OCI-LY7 (cell line): ENCODE measurements around the gene MKNK1. TPM values are rescaled to one million over a fixed set of nuclear protein-coding genes. Genes with fewer than 3 reads are reported as not detected.

Experiments used
- BruUV-seq: library from RNA; stranded (reverse); fragments of 400-500 nt; replicated peaks from 2 replicates; lab custom pipeline; 2021; lab: Mats Ljungman, UMichigan
- CTCF ChIA-PET: fragments of 300-600 bp; sonication (Branson Sonifier 250); formaldehyde crosslinking; loops from one replicate; lab custom pipeline; 2022; ENCODE audit warnings: antibody characterized with exemption; ENCODE audit not compliant: unreplicated experiment; lab: Charles Lee
- POLR2A ChIA-PET: fragments of 300-600 bp; sonication (Branson Sonifier 250); formaldehyde crosslinking; loops from one replicate; lab custom pipeline; 2022; ENCODE audit warnings: antibody characterized with exemption; lab: Charles Lee
- DNase-seq: peaks from one replicate; pipeline ENCODE4 v3.0.0-alpha.2; 2015; ENCODE audit warnings: low spot score
- H2AFZ ChIP-seq: fragments of 200-600 bp; sonication (generic), shearing (Covaris generic); 2 replicates; pipeline ENCODE4 v1.6.1; 2014; ENCODE audit warnings: mild to moderate bottlenecking, antibody characterized with exemption, low read length, moderate library complexity
- H3K27ac ChIP-seq: fragments of 200-600 bp; sonication (generic); 2 replicates; pipeline ENCODE4 v1.5.1; 2014; ENCODE audit warnings: mixed run types, low read depth, mild to moderate bottlenecking, moderate library complexity, low read length, inconsistent platforms; ENCODE audit not compliant: poor library complexity, severe bottlenecking
- H3K36me3 ChIP-seq: fragments of 200-600 bp; sonication (generic); 2 replicates; pipeline ENCODE4 v1.6.1; 2014; ENCODE audit warnings: mild to moderate bottlenecking, antibody characterized with exemption, low read length, moderate library complexity, mixed read lengths; ENCODE audit not compliant: insufficient read depth
- H3K4me1 ChIP-seq: fragments of 200-600 bp; sonication (generic); 2 replicates; pipeline ENCODE4 v1.5.1; 2014; ENCODE audit warnings: mild to moderate bottlenecking, low read length; ENCODE audit not compliant: insufficient read depth, poor library complexity, severe bottlenecking
- H3K4me2 ChIP-seq: fragments of 200-600 bp; sonication (generic); 2 replicates; pipeline ENCODE4 v1.6.1; 2014; ENCODE audit warnings: mild to moderate bottlenecking, low read length
- H3K4me3 ChIP-seq: fragments of 200-600 bp; sonication (generic); 2 replicates; pipeline ENCODE4 v1.5.1; 2014; ENCODE audit warnings: mild to moderate bottlenecking, low read depth, low read length; ENCODE audit not compliant: poor library complexity, severe bottlenecking
- H3K79me2 ChIP-seq: fragments of 200-600 bp; sonication (generic); 2 replicates; pipeline ENCODE4 v1.6.1; 2016; ENCODE audit warnings: low read depth, mild to moderate bottlenecking, low read length, moderate library complexity, mixed read lengths; ENCODE audit not compliant: insufficient read depth
- H3K9me2 ChIP-seq: fragments of 200-600 bp; sonication (generic); 2 replicates; pipeline ENCODE4 v1.6.1; 2016; ENCODE audit warnings: mild to moderate bottlenecking, low read length, mixed read lengths; ENCODE audit not compliant: insufficient read depth
- H3K9me3 ChIP-seq: fragments of 200-600 bp; sonication (generic); 2 replicates; pipeline ENCODE4 v1.6.1; 2014; ENCODE audit warnings: mild to moderate bottlenecking, mixed run types, low read length, mixed read lengths
- H4K20me1 ChIP-seq: fragments of 200-600 bp; sonication (generic); 2 replicates; pipeline ENCODE4 v1.6.1; 2014; ENCODE audit warnings: mild to moderate bottlenecking, antibody characterized with exemption, low read length, moderate library complexity, mixed read lengths; ENCODE audit not compliant: insufficient read depth
- EZH2phosphoT487 ChIP-seq: fragments of 200-600 bp; sonication (generic); IDR thresholded peaks from 2 replicates; pipeline ENCODE4 v1.6.1; 2018; ENCODE audit warnings: low read depth, borderline replicate concordance, mild to moderate bottlenecking, mixed run types, antibody characterized with exemption, low read length, moderate library complexity, mixed read lengths
- intact Hi-C: fragments of 100-400 bp; cut with micrococcal nuclease; formaldehyde crosslinking; loops from one replicate; pipeline ENCODE4 v1.10.0; 2022; ENCODE audit not compliant: unreplicated experiment
- total RNA-seq, 2 experiments: library from RNA; depleted of rRNA in 1 of 2; stranded (reverse); fragments of >200 nt in 1 of 2; shearing (Covaris generic) in 1 of 2; gene quantifications; 2 replicates each; pipeline ENCODE4 v1.2.3, GENCODE V29; 2014 to 2022
- TF ChIP-seq, protein P1 (sequence below): fragments of 200-600 bp; sonication (generic); conservative IDR thresholded peaks from 2 replicates; pipeline ENCODE4 v1.5.1; 2014; ENCODE audit warnings: mild to moderate bottlenecking, antibody characterized with exemption, low read length, moderate library complexity, mixed read lengths

Gene MKNK1
- total RNA-seq, 2 experiments from 2014 or later: 11.5 to 24.0 TPM

DNA sequence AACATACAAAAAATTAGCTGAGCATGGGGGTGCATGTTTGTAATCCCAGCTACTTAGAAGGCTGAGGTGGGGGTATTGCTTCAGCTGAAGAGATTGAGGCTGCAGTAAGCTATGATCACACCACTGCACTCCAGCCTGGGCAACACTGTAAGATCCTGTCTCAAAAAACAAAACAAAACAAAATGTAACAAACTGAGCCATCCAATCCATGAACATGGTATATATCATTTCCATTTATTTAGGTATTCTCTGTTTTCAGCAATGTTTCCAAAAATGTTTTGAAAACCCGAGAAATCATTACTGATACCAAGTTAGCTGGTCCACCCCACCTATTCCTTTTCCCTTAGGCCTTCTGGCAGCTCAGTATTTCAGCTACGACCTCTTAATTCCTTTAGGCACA is 45.7 kb upstream of the MKNK1 start:
- no peak for DNase-seq
- Histone ChIP-seq H3K79me2 (no peaks in the 10 kb centered on the region), H3K4me1 (no peaks in the 10 kb centered on the region), H3K9me2 (no peaks in the 10 kb centered on the region), H3K36me3 (peaks cover 42% of the 10 kb centered on the region), H4K20me1 (no peaks in the 10 kb centered on the region), H3K4me3 (no peak overlapping the region), H2AFZ (no peak overlapping the region), H3K4me2 (no peak overlapping the region), H3K9me3 (peaks cover 24% of the 10 kb centered on the region), H3K27ac (no peak overlapping the region)
- no TSS peak for BruUV-seq
- TF ChIP-seq, protein P1, sequence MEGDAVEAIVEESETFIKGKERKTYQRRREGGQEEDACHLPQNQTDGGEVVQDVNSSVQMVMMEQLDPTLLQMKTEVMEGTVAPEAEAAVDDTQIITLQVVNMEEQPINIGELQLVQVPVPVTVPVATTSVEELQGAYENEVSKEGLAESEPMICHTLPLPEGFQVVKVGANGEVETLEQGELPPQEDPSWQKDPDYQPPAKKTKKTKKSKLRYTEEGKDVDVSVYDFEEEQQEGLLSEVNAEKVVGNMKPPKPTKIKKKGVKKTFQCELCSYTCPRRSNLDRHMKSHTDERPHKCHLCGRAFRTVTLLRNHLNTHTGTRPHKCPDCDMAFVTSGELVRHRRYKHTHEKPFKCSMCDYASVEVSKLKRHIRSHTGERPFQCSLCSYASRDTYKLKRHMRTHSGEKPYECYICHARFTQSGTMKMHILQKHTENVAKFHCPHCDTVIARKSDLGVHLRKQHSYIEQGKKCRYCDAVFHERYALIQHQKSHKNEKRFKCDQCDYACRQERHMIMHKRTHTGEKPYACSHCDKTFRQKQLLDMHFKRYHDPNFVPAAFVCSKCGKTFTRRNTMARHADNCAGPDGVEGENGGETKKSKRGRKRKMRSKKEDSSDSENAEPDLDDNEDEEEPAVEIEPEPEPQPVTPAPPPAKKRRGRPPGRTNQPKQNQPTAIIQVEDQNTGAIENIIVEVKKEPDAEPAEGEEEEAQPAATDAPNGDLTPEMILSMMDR: no peak
- no peak for TF ChIP-seq EZH2phosphoT487
- POLR2A ChIA-PET: interaction anchor here (0.7 to 1.0 kb wide), 4 partner anchors 9 to 627 kb away, joined by 3 to 4 read pairs (median 4); no protein-coding TSS in a partner anchor
- intact Hi-C loops: no loop called here
- CTCF ChIA-PET: no interaction called here

GRCh38 chr1:46647611-46648010 is 43.5 kb upstream of the MKNK1 start:
- H3K27ac ChIP-seq: no peak overlapping the region
- BruUV-seq: no TSS peak
- H3K4me3 ChIP-seq: no peak overlapping the region
- no peak overlapping the region for H2AFZ ChIP-seq
- H3K4me1 ChIP-seq: no peaks in the 10 kb centered on the region
- CTCF ChIA-PET: interaction anchor here (0.6 kb wide), 1 partner anchor 245 kb away, joined by 4 read pairs; no protein-coding TSS in a partner anchor
- POLR2A ChIA-PET: interaction anchor here (0.9 kb wide), 1 partner anchor 20 kb away, joined by 3 read pairs; the partner anchor contains the start of gene ATPAF1
- H3K79me2 ChIP-seq: no peaks in the 10 kb centered on the region
- intact Hi-C loops: no loop called here
- no peaks in the 10 kb centered on the region for H4K20me1 ChIP-seq
- no peak for DNase-seq
- peaks cover 40% of the 10 kb centered on the region for H3K36me3 ChIP-seq
- no peak overlapping the region for H3K4me2 ChIP-seq
- no peaks in the 10 kb centered on the region for H3K9me2 ChIP-seq
- TF ChIP-seq, protein P1: no peak
- no peak for TF ChIP-seq EZH2phosphoT487
- H3K9me3 ChIP-seq: peaks cover 24% of the 10 kb centered on the region

GRCh38 chr1:46646844-46647243 is 42.8 kb upstream of the MKNK1 start:
- Histone ChIP-seq H2AFZ (no peak overlapping the region), H4K20me1 (no peaks in the 10 kb centered on the region), H3K27ac (no peak overlapping the region), H3K79me2 (no peaks in the 10 kb centered on the region), H3K4me3 (no peak overlapping the region), H3K36me3 (peaks cover 36% of the 10 kb centered on the region), H3K9me3 (peaks cover 24% of the 10 kb centered on the region), H3K4me1 (no peaks in the 10 kb centered on the region), H3K9me2 (no peaks in the 10 kb centered on the region), H3K4me2 (no peak overlapping the region)
- ChIA-PET CTCF (interaction anchor here (0.6 kb wide), 1 partner anchor 28 kb away, joined by 3 read pairs; no protein-coding TSS in a partner anchor), POLR2A (no interaction called here)
- intact Hi-C loops: no loop called here
- no peak for DNase-seq
- BruUV-seq: no TSS peak
- TF ChIP-seq, protein P1: no peak
- TF ChIP-seq EZH2phosphoT487: no peak
